ENCODE results near the gene HDAC7.
A peak's percentile ranks its signal among the peaks of the same experiment; 100 is the strongest.

GRCh38 chr12:47767216-47767724, 52.4 kb downstream of the HDAC7 start:
- peak; percentile 37 to 62 for TF ChIP-seq CTCF (conservative IDR thresholded peaks at IDR 0.05 in 1 of 2, IDR thresholded peaks at IDR 0.05 in 1 of 2; ENCODE audit: low read depth in 1 of 2, low read length in 2 of 2)
- no peak for TF ChIP-seq EZH2 (IDR thresholded peaks at IDR 0.05; ENCODE audit: low read length, missing control alignments)
